NCI-H69 (cell line): ENCODE measurements around the gene HCAR1.
A peak's percentile ranks its signal among the peaks of the same experiment; 100 is the strongest.
"Not testable (repeated sequence)": the region's sequence is repeated elsewhere in the genome, so short reads cannot be mapped to it uniquely, and the experiment has no call there.

Experiments
- DNase-seq: peaks from one replicate; lab custom pipeline; 2025; lab: John Stamatoyannopoulos, UW

HCAR1 gene

GRCh38 chr12:122730215-122731014, at the start of gene HCAR1:
Gene HCAR1, minus strand, starts transcription at chr12:122730844. Its CDS starts 505 bp downstream, at chr12:122730339.
- peak; percentile 76 for DNase-seq

DNA sequence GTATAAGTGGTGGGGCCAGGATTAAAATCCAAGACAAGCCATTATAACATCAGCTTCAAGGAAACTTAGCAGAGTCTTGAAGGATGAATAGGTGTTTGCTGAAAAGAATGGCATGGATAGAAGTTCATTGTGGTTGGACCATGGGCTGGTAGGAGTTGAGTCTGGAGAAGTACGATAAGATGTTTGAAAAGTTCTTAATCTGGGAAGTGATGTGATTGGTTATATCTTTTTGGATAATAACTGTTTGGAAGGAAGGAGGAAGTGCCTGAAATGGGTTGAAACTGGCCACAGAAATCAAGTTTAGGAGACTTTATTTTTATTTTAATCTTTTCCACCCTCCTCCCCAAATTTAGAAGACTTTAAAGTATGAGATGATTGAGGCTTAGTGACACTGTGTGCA, 26.9 kb upstream of the HCAR1 start:
- no peak for DNase-seq

- no peak for DNase-seq
Observed at GRCh38 chr12:122754790-122755189, 24.1 kb upstream of the HCAR1 start.

DNA sequence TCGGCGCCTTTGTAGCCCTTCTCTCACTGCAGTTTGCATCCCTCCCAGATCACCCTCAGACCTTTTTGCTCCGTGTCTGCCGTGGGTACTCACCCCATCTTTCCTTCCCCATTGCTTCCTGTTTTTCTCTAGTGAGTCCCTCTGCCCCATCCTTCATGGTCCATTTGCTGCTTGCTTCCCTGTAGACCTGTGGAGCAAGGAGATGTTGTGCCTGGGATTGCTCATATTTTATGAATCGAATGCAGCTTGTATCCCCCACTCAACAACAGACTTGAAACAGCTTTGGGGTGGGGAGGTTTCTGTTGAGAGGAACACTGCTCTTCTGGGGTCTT, 22.6 kb upstream of the HCAR1 start:
- DNase-seq: peak; percentile 40

DNA sequence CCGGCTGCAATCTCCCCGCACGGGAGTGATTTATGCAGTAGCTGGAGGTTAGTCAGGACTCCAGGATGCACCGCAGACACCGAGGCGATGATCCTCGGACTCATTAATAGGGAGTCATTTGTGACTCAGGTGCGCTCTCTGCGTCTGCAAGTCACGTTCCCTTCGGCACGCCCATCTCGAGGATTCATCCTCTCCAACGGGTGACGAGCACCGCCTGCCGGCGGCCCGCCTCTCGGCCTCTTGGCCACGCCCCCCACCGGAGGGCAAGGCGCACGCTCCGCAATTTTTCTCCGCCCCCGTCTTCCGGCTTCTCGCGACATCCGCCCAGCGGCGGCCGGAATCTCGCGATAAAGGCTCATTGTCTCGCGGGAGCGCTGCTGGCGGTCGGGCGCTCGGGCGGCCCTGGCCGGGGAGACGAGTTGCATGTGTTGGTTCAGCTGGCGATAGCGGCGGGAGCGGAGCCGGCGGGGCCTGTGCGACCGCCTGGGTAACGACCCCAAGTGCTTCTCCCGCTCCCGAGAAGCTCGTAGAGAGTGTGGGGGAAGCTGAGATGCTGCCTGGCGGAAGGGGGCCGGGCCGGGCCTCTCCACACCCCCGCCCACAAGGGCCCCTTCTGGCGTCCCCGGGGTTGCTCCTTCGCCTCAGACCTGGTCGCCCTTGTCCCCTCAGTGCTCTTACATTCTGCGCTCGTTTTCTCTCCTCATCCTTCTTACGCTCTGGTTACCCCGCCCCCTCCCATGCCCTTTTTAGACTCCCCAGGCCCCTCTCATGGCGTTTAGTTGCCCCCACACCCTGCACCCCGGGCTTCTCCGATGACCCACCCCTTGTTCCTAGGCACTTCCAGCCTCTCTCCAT, 22.0 kb upstream of the HCAR1 start, which contains the start of gene DENR:
DENR (plus strand) TSS at position 361 of the 855 bp plus-strand sequence. CDS start 878 bp downstream, outside the sequence.
- DNase-seq: peak; percentile 100

GRCh38 chr12:122750781-122751515, 20.3 kb upstream of the HCAR1 start:
- not testable (repeated sequence) for DNase-seq

GRCh38 chr12:122749569-122750332, 19.1 kb upstream of the HCAR1 start:
- peak; percentile 98 for DNase-seq

DNA sequence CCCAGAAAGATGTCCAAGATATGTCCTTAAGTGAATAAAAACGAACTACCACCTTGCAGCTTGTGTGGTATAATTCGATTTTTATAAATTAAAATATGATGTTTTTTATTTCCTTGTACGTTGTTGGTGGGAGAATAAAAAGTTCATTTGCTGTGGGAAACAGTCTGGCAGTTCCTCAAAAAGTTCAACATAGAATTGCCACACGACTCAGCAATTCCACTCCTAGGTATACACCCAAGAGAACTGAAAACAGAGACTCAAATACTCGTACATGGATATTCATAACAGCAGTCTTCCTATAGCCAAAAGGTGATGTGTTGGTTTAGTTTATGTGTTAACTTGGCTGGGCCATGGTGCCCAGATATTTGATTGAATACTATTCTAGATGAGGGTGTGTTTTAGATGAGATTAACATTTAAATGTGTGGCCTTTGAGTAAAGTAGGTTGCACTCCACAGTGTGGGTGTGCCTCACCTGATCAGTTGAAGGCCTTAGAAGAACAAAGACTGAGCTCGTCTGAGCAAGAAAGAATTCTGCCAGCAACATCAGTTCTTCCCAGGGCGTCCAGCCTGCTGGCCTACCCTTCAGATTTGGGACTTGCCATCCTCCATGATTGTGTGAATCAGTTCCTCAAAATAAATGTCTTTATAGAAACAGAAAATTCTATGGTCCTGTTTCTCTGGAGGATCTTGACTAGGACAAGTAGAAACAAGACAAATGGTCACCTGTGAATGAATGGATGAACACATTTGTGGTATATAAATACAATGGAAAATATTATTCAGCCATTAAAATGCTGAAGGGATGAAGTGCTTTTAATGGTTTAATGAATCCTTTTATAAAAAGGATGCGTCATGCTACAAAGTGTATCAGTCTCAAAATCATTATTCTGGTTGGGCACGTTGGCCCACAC, 16.8 kb upstream of the HCAR1 start:
- DNase-seq: no peak

DNA sequence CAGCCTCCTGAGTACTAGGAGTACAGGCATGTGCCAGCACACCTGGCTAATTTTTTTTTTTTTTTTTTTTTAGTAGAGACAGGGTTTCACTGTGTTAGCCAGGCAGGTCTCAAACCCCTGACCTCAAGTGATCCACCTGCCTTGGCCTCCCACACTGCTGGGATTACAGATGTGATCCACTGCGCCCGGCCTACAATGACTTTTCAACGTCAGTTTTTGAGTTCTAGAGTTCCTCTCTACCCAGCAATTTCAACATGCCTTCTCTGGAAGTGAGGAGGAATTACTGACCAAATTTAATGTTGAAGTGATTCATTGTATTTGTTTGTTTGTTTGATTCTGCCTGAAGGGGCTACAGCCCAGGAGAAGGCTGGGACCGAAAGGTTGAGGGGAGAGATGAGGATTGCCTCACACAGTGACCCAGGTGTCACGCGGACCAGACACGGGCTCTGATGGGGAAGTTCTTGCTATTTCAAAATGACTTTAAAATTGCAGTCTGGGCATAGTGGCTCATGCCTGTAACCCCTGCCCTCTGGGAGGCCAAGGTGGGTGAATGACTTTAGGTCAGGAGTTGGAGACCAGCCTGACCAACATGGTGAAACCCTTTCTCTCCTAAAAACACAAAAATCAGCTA, 13.4 kb upstream of the HCAR1 start:
- no peak for DNase-seq

DNA sequence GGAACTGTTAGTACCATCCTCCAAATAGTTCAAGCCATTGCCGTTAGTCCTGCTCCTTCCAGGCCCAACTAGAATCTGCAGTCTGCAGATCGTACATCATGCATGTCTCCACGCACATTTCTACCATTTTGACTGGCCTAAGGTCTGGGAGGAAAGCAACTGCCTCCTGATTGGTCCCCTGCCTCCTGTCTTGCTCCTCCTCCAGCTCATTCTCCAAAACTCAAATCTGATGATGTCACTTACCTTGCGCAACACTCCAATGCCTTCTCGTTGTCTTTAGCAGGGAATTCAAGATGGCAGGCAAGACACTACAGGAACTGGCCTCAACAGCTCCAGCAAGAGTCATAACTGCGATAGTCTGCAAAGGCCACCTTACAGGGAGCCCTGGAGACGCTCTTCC, 9.7 kb upstream of the HCAR1 start:
- no peak for DNase-seq

GRCh38 chr12:122738571-122738970, 7.9 kb upstream of the HCAR1 start:
- no peak for DNase-seq

GRCh38 chr12:122732611-122733010, 2.0 kb upstream of the HCAR1 start:
- DNase-seq: no peak

GRCh38 chr12:122732170-122732569, 1.5 kb upstream of the HCAR1 start:
- no peak for DNase-seq

DNA sequence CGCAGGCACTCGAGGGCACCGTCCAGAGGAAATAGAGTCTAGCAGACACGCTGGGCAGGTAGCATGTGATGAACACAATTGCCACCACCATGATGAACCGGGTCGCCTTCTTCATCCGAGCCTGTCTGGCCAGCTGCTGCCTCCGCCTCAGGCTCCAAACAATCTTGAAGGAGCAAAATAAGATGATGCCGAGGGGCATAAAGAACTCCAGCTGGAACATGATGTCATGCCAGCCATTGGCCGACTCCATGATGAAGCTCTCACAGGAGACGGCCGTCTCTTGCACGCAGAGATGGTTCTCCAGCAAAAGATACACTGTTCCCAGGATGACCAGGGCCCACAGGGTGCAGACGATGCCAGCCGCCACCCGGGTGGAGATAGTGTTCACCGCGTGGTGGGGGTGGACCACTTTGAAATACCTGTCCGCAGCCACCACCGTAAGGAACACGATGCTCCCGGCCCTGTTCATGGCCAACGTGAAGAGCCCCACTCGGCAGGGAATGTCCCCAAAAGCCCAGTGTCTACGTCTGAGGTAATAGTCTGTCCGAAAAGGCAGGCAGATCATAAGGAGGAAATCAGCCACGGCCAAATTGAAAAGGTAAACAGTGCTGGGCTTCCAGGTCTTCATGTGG, 945 bp downstream of the HCAR1 start:
- DNase-seq: no peak

DNA sequence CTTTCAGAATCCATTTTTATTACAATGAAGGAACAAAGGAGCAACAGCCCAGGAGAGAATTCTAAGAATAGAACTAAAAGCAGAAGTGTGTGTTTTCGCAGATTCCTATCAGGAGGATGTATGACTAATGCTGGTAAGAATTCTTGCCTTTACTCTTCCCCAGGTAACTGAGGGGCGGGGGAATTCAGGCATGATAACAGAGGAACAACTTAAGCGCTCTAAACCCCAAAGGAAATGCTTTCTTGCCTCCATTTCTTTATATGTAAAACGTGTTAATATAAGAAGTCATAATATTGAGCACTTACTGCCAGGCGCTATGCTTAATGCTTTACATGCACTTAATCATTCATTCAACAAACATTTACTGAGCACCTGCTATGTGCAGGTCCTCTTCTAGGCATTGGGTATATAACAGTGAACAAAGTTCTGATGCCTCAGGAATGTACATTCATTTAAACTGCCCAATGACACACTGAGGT, 4.5 kb downstream of the HCAR1 start:
- no peak for DNase-seq

GRCh38 chr12:122725452-122726079, 5.1 kb downstream of the HCAR1 start:
- no peak for DNase-seq

GRCh38 chr12:122724641-122725243, 5.9 kb downstream of the HCAR1 start:
- DNase-seq: no peak

DNA sequence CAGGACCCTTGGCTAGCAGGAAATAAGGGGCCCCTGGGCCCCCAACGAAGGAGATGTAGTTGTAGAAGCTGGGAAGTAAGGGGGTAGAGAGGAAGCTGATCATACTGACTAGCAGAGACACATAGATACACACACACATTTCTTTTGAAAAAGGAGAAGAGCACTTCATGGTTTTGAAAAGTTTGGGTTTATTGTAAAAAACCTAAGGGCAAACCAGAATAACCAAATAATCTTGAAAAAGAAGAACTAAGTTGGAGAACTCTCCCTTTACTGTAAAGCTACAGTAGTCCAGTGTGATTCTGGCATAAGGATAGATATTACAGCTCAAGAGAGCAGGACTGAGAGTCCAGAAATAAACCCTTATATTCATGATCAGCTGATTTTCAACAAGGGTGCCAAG, 8.3 kb downstream of the HCAR1 start:
- DNase-seq: no peak
